Tibial artery (tissue), 4 donors: ENCODE results near the gene GAB3.
"Not testable (repeated sequence)": the region's sequence is repeated elsewhere in the genome, so short reads cannot be mapped to it uniquely, and the experiment has no call there.

Experiments used
- DNase-seq, 2 donors: peaks; one replicate each; pipeline ENCODE4 v3.0.0-alpha.2; 2019
- H3K27ac ChIP-seq, 2 donors: fragments of 200-600 bp; sonication (generic) in 1 of 2; 1 replicate in 1 of 2; 2 replicates in 1 of 2; pipeline ENCODE4 v1.5.1; 2018 to 2019; ENCODE audit warnings: mild to moderate bottlenecking in 1 of 2
- H3K27me3 ChIP-seq, 2 donors: fragments of 200-600 bp; sonication (generic) in 1 of 2; one replicate each; pipeline versions ENCODE4 v1.5.1 to v1.6.0; 2016 to 2019
- H3K36me3 ChIP-seq, 3 donors: fragments of 200-600 bp; sonication (generic) in 2 of 3; one replicate each; pipeline ENCODE4 v1.5.1; 2016 to 2019; ENCODE audit warnings: mild to moderate bottlenecking in 2 of 3
- H3K4me1 ChIP-seq, 4 donors: fragments of 200-600 bp; sonication (generic) in 2 of 4; 1 replicate in 3 of 4; 2 replicates in 1 of 4; pipeline ENCODE4 v1.5.1; 2016 to 2019
- H3K4me3 ChIP-seq, 2 donors: fragments of 200-600 bp; sonication (generic) in 1 of 2; 1 replicate in 1 of 2; 2 replicates in 1 of 2; pipeline ENCODE4 v1.5.1; 2018 to 2019; ENCODE audit warnings: mild to moderate bottlenecking in 2 of 2
- H3K9me3 ChIP-seq, 3 donors: fragments of 200-600 bp; sonication (generic) in 1 of 3; one replicate each; pipeline ENCODE4 v1.5.1; 2016 to 2019
- intact Hi-C: fragments of 100-400 bp; cut with DNase I; formaldehyde crosslinking; loops from one replicate; pipeline ENCODE4 v1.15.0; 2023; ENCODE audit warnings: low total_unique reads
- TF ChIP-seq, protein P1 (sequence below), 2 experiments: fragments of 200-600 bp in 1 of 2; fragments of 450-650 bp in 1 of 2; IDR thresholded peaks; one replicate each; pipeline ENCODE4 v1.5.1; 2017 to 2019; ENCODE audit warnings: antibody characterized with exemption in 2 of 2, mild to moderate bottlenecking in 1 of 2, moderate library complexity in 1 of 2

The GAB3 gene

DNA sequence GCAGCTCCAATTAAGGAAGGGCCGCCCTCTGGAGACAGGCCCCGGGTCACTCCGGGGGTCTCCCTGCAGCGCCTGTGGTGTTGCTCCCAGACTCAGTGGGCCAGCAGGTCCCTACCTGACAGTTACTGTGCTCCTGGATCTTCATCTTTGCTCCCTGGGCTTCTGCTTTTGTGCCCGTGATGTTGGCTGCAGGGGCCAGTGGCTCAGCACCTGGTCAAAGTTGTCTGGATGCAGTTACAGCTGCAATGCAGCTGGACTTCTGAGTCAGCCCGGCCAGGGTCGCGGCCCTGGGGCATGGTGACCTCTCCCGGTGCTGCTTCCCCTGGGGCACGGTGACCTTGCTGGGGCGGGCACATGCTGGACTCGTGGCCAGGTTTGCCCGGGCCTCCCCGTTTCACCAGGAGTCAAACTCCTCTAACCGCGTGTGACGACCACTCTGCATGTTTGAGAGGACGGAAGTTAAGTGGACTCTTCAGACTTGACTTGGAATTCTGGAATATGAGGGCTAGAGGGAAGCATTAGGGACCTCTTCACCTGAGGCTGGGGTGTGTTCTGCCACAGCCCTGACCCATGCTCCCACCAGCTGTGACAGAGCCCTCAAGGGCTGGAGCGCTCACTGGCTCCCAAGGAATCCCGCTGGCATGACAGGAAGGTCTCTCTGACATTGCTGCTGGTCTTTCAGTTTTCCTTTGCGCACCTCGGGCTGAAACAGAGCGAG is 101.2 kb downstream of the GAB3 start:
- H3K36me3 ChIP-seq: no peaks in the 10 kb centered on the region
- no peaks in the 10 kb centered on the region for H3K9me3 ChIP-seq
- no peak for DNase-seq
- H3K27me3 ChIP-seq: no peaks in the 10 kb centered on the region
- H3K4me3 ChIP-seq: no peak overlapping the region
- intact Hi-C loops: no loop called here
- H3K4me1 ChIP-seq: no peaks in the 10 kb centered on the region
- no peak overlapping the region for H3K27ac ChIP-seq
- TF ChIP-seq, protein P1, sequence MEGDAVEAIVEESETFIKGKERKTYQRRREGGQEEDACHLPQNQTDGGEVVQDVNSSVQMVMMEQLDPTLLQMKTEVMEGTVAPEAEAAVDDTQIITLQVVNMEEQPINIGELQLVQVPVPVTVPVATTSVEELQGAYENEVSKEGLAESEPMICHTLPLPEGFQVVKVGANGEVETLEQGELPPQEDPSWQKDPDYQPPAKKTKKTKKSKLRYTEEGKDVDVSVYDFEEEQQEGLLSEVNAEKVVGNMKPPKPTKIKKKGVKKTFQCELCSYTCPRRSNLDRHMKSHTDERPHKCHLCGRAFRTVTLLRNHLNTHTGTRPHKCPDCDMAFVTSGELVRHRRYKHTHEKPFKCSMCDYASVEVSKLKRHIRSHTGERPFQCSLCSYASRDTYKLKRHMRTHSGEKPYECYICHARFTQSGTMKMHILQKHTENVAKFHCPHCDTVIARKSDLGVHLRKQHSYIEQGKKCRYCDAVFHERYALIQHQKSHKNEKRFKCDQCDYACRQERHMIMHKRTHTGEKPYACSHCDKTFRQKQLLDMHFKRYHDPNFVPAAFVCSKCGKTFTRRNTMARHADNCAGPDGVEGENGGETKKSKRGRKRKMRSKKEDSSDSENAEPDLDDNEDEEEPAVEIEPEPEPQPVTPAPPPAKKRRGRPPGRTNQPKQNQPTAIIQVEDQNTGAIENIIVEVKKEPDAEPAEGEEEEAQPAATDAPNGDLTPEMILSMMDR (IDR thresholded peaks at IDR 0.05): no peak

DNA sequence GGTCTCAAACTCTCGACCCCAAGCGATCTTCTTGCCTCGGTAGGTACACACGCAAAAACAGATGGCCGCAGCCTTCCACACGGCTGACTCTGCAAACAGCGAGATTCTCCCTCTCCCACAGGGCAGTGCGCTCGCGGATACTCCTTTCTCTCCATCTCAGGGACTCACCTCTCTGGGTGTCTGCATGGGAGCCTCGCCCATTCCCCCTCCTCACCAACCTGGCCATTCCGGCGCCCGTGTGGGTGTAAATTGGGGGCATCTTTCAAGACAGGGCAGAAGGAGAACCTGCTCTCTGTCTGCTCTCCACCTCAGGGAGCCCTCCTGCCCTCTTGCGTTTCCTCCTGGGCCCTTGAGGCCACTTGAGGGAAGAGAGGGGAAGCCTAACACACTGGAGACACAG is 101.9 kb downstream of the GAB3 start:
- Histone ChIP-seq H3K4me3 (no peak overlapping the region), H3K4me1 (no peaks in the 10 kb centered on the region), H3K36me3 (no peaks in the 10 kb centered on the region), H3K27ac (no peak overlapping the region), H3K27me3 (no peaks in the 10 kb centered on the region), H3K9me3 (no peaks in the 10 kb centered on the region)
- no peak for DNase-seq
- TF ChIP-seq, protein P1 (IDR thresholded peaks at IDR 0.05): no peak
- intact Hi-C loops: no loop called here

DNA sequence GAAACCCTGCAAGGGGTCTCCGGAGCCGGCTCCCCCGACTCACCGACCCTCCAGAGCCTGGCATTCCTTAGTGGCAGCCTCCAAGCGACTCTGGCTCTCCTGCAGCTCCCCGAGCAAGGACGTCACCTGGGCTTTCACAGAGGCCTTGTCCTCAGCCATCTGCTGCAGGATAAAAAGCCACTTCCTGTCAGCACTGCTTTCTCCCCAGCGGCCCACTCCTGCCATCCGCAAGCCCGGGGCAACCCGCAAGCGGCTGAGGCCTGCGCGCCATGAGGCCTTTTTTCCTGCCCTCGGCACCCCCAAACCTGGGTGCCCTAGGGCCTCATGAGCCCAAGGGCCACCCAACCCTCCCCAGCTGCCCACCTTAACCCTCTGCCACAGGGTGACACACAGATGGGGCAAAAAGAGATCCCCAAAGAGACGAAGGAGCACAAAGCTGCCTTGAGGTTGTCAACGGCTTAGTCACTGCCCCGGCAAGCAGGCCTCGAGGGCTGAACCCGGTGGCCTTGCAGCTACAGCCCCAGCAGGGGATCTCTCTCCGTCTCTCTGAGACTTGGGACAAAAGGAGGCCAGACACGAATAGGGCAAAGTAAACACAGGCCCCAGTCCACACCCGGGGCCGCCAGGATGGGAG is 105.0 kb downstream of the GAB3 start:
- H3K4me1 ChIP-seq, intact Hi-C loops, H3K36me3 ChIP-seq, H3K27ac ChIP-seq, H3K27me3 ChIP-seq, H3K9me3 ChIP-seq, DNase-seq, H3K4me3 ChIP-seq: not testable (repeated sequence)

DNA sequence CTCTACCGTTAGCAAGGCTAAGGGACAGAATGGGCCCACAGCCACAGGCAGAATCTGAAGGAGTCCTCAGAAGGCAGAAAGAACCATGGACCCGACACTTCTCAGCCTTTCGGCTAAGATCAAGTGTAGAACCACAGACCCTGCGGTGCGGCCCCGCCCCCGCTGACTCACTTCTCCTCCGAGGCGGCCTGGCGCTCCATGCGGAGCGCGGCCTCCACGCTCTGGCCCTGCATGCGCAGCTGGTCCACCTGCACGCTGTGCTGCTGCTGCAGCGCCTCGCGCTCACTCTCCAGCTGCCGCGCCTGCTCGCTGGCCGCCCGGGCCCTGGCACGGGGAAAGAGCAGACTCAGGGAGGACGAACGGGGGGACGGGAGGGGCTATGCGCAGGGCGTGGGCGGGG is 107.2 kb downstream of the GAB3 start:
- DNase-seq: not testable (repeated sequence)

DNA sequence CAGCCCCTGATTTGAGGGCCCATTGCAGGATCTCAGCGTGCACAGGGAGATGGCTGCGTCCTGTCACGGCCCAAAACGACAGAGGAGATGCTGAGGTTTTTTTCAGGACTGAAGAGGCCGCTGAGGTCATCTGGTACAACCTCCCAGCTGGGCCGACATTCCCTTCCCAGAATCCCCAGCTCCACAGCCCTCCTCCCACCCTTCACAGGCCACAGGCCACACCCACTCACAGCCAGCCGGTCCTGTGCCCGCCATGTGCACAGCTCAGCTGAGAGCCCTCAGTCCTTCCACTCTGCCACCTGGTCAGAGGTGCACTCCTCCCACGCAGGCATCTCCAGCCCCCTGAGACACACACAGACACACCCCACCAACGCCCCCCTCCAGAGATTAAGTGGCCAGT is 109.1 kb downstream of the GAB3 start:
- DNase-seq, intact Hi-C loops, H3K9me3 ChIP-seq: not testable (repeated sequence)

More for the DNA sequence above, 107.2 kb downstream of the GAB3 start:
- H3K36me3 ChIP-seq, H3K4me3 ChIP-seq, H3K27me3 ChIP-seq, H3K27ac ChIP-seq, H3K4me1 ChIP-seq, intact Hi-C loops, H3K9me3 ChIP-seq: not testable (repeated sequence)

DNA sequence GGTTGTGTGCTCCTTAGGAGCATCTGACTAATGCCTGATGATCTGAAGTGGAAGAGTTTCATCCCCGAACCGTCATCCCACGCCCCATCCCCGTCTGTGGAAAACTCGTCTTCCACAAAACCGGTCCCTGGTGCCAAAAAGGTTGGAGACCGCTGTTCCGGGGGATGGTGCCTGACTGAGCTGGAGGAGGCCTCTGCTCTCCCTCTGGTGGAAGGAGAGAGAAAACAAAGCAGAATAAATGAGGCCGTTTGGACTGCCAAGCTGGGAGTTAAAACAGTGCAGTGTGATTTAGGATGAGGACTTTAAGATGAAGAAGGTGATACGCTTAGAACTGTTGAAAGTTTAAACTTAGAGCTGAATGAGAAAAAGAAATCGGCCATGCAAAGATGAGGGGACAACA is 117.2 kb downstream of the GAB3 start:
- H3K27me3 ChIP-seq, H3K36me3 ChIP-seq, H3K4me1 ChIP-seq, H3K4me3 ChIP-seq, H3K9me3 ChIP-seq, intact Hi-C loops, DNase-seq, H3K27ac ChIP-seq: not testable (repeated sequence)

More for the DNA sequence above, 109.1 kb downstream of the GAB3 start:
- not testable (repeated sequence) for H3K4me3 ChIP-seq, H3K36me3 ChIP-seq, H3K27ac ChIP-seq, H3K27me3 ChIP-seq, H3K4me1 ChIP-seq

DNA sequence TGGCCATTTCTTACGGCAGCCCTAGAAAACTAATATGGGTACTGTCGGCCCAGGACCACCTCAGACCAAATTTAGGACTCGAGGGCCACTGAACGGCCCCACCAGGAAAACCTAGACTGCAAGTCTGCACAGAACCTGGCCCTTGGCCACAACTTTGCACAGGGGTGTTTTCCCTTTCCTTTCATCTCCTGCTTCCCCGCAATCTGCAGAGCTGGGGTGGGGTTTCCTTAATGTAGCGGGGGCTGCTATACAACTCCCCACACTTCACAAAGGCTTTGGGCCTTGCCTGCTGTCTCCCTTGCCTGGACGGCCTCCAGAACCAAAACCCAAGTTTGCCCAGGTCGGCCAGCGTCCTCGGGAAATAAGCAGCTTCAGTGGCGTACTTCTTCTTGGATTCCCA is 119.9 kb downstream of the GAB3 start:
- H3K27me3 ChIP-seq, H3K36me3 ChIP-seq, H3K27ac ChIP-seq, DNase-seq, H3K4me3 ChIP-seq, H3K9me3 ChIP-seq, H3K4me1 ChIP-seq, intact Hi-C loops: not testable (repeated sequence)

DNA sequence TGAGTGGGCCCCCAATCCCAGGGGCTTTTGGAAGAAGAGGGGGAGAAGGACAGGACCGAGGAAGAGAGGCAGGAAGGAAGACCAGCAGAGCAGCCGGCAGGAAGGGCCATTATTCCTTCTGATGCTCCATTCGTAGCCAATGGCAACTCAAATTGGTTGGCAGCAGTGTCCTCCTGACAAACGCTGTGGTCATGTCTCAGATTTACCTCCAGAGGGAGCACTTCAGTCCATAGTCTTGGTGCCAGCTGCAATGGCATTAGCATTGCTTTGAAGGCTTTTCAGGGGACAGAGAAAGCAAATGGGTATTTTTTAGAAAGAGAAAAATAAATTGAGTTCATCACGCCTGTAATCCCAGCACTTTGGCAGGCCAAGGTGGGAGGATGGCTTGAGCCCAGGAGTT is 121.9 kb downstream of the GAB3 start:
- H3K36me3 ChIP-seq, DNase-seq, H3K9me3 ChIP-seq, H3K4me3 ChIP-seq, H3K27me3 ChIP-seq, H3K4me1 ChIP-seq, H3K27ac ChIP-seq, intact Hi-C loops: not testable (repeated sequence)
